NB4 (cell line): ENCODE data around the gene CLTA.

Source experiments
- DNase-seq: peaks from one replicate; pipeline ENCODE4 v3.0.0; 2010; ENCODE audit warnings: low read depth
- H3K4me3 ChIP-seq: one replicate; pipeline ENCODE4 v1.5.1; 2011; ENCODE audit warnings: mild to moderate bottlenecking, low read depth, low read length, moderate library complexity
- MAX ChIP-seq: IDR thresholded peaks from 2 replicates; pipeline ENCODE4 v1.6.1; 2011; ENCODE audit warnings: low read depth, low read length
- MYC ChIP-seq: IDR thresholded peaks from 2 replicates; pipeline ENCODE4 v1.6.1; 2011; ENCODE audit warnings: low read depth, low read length
- POLR2A ChIP-seq: IDR thresholded peaks from 2 replicates; pipeline ENCODE4 v1.6.1; 2011; ENCODE audit warnings: mild to moderate bottlenecking; ENCODE audit not compliant: insufficient read length; ENCODE audit errors: extremely low read depth
- TF ChIP-seq, protein P1 (sequence below): IDR thresholded peaks from one replicate; pipeline ENCODE4 v1.5.1; 2012; ENCODE audit warnings: low read depth, low read length

CLTA gene

DNA sequence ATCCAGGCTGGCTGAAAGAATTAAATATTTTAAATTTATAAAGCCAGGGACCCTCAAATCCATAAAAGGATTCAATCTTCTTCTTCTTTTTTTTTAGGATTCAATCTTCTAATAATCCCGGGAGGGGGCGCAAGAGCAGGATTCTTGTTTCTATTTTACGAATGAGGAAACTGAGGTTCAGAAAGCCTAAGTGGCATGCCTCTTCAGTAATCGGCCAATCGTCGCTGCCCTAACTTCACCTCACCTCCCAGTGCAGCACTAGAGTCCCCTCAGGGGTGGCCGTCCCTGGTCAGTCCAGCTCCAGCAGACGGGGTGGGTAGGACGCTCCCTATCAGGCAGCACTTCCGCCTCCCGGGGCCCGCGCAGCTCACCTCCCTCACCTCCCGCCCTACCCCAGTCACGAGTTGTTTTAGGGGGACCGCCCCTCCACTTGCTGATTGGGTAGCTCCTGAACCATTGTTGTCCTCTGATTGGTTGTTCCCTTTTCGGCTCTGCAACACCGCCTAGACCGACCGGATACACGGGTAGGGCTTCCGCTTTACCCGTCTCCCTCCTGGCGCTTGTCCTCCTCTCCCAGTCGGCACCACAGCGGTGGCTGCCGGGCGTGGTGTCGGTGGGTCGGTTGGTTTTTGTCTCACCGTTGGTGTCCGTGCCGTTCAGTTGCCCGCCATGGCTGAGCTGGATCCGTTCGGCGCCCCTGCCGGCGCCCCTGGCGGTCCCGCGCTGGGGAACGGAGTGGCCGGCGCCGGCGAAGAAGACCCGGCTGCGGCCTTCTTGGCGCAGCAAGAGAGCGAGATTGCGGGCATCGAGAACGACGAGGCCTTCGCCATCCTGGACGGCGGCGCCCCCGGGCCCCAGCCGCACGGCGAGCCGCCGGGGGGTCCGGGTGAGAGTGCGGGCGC lies at the start of gene CLTA:
Gene CLTA, plus strand, starts transcription at position 534 of the 902 bp plus-strand sequence. Its CDS starts 136 bp downstream, at position 670.
- H3K4me3 ChIP-seq: peak within 1 kb of the TSS; percentile 96
- TF ChIP-seq POLR2A: peak; percentile 84
- TF ChIP-seq, protein P1, sequence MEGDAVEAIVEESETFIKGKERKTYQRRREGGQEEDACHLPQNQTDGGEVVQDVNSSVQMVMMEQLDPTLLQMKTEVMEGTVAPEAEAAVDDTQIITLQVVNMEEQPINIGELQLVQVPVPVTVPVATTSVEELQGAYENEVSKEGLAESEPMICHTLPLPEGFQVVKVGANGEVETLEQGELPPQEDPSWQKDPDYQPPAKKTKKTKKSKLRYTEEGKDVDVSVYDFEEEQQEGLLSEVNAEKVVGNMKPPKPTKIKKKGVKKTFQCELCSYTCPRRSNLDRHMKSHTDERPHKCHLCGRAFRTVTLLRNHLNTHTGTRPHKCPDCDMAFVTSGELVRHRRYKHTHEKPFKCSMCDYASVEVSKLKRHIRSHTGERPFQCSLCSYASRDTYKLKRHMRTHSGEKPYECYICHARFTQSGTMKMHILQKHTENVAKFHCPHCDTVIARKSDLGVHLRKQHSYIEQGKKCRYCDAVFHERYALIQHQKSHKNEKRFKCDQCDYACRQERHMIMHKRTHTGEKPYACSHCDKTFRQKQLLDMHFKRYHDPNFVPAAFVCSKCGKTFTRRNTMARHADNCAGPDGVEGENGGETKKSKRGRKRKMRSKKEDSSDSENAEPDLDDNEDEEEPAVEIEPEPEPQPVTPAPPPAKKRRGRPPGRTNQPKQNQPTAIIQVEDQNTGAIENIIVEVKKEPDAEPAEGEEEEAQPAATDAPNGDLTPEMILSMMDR: peak; percentile 29
- TF ChIP-seq MAX: peak; percentile 59; the same call in 1 of the 2 replicates
- no peak for TF ChIP-seq MYC
- peak; percentile 98 for DNase-seq

DNA sequence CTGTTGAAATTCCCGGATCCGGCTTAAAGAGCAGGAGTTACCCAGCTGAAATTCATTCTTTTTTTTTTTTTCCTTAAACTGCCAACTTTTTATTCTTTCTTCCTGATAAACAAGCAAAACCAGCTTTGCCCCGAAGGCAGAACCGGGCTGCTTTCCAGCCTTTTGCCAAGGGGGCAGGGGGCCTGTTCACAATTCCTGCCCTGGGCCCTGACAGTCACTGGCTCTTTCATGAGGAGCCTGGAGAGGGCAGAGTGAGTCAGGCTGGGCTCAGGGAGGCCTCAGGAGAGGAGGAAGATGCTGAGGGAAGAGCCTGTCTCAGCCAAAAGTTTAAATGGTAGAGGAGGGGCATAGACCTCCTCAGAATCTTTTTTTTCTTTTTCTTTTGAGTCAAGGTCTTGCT lies 49.4 kb upstream of the CLTA start:
- no peak for DNase-seq
- no peak overlapping the region for H3K4me3 ChIP-seq
- TF ChIP-seq, protein P1: no peak
- TF ChIP-seq POLR2A (no peak), MAX (no peak), MYC (no peak)

DNA sequence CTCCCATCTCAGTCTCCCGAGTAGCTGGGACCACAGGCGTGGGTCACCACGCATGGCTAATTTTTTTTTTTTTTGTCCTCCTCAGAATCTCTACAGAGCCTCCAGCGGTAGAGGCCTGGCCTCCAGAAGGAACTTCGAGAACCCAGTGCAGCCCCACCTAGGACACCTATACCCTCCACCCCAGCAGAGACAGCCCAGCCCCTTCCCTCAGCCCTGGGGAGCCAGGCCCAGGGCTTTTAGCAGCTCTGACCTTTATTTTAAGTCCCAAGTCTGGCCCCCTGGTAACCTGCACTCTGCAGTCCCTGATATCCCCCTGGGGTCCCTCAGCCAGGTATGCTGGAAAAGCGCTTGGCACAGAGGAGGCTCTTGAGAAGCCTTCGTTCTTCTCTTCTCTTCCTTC lies 49.0 kb upstream of the CLTA start:
- TF ChIP-seq MYC (no peak), MAX (no peak), POLR2A (no peak)
- TF ChIP-seq, protein P1: no peak
- no peak overlapping the region for H3K4me3 ChIP-seq
- DNase-seq: no peak

DNA sequence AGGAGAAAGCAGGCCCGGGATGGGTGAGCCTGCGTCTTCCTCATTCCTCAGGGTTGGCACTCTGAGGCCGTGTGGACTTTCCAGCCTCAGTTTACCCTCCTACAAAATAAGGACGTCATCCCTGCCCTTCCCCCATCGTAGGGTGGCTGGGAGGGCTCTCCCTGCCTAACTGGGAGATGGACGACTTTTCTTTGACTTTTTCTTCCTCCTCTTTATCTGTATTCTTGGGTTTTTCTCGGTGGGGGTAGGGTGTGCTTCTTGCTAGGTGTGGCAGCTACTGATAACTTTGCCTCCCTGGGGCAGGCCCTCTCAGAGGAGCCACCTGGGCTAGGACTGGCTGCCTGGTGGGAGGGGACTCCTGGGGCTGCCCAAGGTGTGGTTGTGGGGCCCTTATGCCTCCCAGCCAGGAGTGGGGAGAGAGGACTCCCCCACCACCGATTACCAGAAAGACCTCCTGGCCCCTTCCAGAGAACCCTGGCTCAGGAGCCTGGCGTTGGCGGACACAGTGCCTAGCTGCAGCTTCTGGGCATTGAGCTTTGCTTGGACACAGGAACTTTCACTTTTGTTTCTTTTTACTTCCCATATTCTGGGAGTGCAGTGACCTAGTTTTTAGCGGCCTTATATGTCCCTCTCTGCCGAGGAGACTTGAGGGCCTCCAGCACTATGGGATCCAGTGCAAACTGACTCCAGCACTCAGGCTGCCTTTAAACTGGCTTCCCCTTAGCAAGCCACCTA lies 48.0 kb upstream of the CLTA start:
- no peak overlapping the region for H3K4me3 ChIP-seq
- TF ChIP-seq MAX (no peak), POLR2A (no peak), MYC (no peak)
- TF ChIP-seq, protein P1: no peak
- DNase-seq: peak; percentile 51

- peak; percentile 34 for TF ChIP-seq MAX
- TF ChIP-seq MYC: no peak
- DNase-seq: no peak
- H3K4me3 ChIP-seq: no peak overlapping the region
Observed at GRCh38 chr9:36143245-36143641, 47.5 kb upstream of the CLTA start.
